ENCODE data around the gene TXN2. TPM values are rescaled to one million over a fixed set of nuclear protein-coding genes. Genes with fewer than 3 reads are reported as not detected.
"Not testable (repeated sequence)": the region's sequence is repeated elsewhere in the genome, so short reads cannot be mapped to it uniquely, and the experiment has no call there.

Gene TXN2
- total RNA-seq, 1 experiment from 2014 or later, result 16.7 TPM

DNA sequence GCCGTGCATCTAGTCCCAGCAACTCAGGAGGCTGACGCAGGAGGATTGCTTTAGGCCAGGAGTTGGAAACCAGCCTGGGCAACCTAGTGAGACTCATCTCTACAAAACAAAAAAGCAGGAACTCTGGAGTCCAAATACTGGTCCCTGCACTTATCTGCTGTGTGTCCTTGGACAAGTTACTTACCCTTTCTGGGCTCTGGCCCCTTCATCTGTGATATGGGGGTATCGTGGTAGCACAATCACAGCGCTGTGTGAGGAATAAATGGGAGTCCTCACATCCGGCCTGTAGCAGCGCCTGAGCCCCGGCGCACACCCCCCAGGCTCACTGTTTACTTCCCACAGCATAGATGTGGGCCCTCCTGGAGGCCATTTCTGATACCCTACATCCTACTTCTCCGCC is 49.5 kb downstream of the TXN2 start:
- DNase-seq (ENCODE audit: low read depth), result no peak

DNA sequence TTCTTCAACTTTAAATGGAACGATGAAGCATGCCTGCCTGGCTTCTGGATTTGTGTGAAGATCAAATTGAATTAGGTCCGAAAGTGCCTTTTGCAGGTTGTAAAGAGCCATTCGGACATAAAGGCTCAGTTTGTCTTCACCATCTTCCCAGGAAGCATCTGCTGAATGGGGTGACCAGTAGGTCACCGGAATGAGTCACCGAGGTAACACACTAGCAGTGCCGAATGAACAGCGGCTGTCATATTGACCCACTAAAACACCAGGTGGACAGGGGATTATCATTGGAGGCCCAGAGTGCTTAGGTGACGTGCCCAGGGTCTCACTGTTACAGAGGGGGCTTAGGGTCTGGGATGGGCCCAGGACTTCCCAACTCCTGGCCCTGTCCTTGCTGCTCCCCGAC is 50.6 kb downstream of the TXN2 start:
- DNase-seq (ENCODE audit: low read depth), result peak; percentile 65

DNA sequence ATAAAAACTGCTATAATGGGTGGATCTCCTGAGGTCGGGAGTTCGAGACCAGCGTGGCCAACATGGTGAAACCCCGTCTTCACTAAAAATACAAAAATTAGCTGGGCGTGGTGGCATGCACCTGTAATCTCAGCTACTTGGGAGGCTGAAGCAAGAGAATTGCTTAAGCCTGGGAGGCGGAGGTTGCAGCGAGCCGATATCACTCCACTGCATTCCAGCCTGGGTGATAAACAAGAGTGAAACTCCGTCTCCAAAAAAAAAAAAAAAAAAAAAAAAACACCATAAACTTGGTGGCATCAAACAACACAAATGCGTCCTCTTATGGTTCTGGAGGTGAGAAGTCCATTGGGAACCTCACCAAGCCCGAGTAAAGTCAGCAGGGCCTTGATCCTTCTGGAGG is 53.5 kb downstream of the TXN2 start:
- not testable (repeated sequence) for DNase-seq (ENCODE audit: low read depth)

DNA sequence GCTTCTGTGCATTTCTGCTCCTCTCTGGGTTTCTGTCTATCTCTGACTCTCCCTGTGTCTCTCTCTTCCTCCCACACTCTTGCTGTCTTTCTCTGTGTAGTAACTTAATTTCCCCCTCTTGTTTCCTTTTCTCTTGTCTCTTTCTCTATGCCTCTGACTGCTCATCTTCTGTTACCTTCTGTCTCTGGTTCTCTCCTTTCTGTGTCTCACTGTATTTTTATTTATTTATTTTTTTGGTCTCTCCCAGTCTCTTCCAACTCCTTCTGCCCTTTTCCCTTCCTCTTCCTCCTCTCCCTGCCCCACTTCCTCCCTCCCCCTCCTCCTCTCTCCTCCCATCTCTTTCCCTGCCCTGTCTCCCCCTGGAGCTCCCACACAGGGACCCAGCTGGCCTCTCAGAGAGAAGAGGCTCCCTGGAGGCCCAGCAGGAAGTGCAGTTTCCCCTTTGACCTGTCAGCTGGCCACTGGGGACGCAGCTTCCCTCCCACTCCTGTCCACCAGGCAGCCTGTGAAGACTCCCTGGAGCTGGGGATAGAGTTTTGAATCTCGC is 55.4 kb downstream of the TXN2 start:
- DNase-seq (ENCODE audit: low read depth), result peak; percentile 20

DNA sequence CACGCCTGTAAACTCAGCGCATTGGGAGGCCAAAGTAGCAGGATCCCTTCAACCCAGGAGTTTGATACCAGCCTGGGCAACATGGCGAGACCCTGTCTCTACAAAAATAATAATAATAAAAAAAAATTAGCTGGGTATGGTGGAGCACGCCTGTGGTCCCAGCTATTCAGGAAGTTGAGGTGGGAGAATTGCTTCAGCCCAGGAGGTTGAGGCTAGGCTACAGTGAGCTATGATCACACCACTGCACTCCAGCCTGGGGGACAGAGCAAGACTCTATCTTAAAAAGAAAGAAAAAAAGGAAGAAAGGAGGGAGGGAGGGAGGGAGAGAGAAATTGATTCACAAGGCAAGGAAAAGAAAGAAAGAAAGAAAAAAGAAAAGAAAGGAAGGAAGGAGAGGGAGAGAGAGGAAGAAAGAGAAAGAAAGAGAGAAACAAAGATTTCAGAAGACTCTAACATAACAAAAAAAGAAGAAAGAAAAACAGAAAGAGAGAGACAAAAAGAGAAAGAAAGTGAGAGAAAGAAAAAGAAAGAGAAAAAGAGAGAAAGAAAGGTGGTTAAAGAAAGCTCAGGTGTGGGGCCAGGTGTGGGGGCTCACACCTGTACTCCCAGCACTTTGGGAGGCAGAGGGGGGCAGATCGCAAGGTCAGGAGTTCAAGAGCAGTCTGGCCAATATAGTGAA is 56.4 kb downstream of the TXN2 start:
- no peak for DNase-seq (ENCODE audit: low read depth)

DNA sequence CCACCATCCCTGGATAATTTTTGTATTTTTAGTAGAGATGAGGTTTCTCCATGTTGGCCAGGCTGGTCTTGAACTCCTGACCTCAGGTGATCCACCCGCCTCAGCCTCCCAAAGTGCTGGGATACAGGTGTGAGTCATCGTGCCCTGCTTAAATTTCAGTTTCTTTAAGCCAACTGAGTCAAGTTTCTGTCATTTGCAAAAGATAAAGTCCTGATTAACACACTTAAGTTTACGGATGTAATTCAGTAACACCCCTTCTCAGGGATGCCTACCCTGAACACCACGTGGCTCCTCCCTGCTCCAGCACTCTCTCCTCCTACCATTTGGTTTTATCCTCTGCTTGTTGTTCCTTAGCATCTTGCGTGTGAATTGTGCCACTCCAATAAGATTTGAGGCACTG is 57.0 kb downstream of the TXN2 start:
- DNase-seq (ENCODE audit: low read depth), result peak; percentile 64

DNA sequence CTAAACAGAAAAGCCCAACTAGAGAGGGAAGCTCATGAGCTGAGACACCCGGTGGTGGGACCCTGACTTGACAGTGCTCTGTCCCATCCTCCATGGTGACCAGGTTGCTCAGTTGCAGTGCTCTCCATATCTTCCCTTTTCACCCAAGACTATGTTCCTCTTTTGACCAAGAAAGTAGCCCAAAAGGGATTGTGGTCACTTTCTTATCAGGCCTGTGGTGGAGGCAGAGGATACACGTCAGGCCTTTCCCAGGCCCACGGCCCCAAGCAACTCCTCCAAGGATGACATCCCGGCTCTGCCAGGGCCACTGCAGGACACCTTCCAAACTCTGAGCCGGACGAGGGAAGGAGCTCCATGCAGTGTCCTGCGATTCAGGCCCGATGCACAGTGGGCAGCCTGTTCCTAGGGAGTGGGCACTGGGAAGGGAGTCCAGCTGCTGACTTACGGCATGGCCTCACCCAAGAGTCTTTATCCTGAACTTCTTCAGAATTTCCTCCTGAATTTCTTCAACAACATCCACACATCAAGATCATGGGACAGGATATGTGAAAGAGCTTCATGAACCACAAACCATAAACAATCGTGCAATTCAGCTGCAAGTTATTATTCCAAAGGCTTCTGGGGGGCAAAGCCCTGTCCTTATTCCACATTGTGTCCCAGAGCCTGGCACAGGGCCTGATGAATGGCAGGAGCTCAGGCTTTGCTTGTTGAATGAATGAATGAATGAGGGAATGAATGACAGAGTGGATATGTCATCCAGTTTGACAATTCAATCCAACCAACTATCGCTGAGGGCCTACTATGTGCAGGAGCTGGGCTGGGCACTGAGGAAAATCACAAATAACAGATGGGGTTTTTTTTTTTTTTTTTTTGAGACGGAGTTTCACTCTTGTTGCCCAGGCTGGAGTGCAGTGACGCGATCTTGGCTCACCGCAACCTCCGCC is 57.7 kb downstream of the TXN2 start:
- peak; percentile 75 for DNase-seq (ENCODE audit: low read depth)

DNA sequence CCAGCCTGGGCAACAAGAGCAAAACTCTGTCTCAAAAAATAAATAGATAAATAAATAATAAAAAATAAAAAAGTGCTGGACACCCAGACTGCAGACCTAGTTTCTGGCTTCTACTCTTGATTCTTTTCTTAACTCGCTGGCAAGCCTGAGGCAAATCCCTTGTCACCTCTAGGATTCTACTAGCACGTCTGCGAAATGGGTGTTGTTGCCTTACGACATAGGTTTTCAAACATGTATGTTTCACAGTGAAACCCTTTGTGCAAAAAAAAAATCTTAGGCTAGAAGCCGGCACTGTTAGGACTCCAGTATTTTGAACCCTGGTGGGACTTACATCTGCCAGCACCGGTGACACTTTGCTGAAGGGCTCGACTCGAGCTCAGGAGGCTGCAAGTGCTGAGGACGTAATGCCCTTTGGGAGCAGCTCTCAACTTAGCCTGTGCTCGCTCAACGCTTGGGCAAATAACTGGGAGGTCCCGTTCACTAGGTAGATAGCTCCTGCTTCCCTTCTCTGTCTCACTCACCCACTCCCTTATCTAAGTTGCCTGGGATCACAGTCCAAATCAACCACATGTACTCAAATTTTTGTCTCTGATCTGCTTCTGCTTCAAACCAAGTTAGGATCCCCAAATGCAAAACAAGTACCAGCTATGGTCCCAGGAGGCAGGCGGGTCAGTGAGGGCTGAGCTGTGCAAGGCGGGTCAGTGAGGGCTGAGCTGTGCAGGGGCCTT is 59.0 kb downstream of the TXN2 start:
- no peak for DNase-seq (ENCODE audit: low read depth)

DNA sequence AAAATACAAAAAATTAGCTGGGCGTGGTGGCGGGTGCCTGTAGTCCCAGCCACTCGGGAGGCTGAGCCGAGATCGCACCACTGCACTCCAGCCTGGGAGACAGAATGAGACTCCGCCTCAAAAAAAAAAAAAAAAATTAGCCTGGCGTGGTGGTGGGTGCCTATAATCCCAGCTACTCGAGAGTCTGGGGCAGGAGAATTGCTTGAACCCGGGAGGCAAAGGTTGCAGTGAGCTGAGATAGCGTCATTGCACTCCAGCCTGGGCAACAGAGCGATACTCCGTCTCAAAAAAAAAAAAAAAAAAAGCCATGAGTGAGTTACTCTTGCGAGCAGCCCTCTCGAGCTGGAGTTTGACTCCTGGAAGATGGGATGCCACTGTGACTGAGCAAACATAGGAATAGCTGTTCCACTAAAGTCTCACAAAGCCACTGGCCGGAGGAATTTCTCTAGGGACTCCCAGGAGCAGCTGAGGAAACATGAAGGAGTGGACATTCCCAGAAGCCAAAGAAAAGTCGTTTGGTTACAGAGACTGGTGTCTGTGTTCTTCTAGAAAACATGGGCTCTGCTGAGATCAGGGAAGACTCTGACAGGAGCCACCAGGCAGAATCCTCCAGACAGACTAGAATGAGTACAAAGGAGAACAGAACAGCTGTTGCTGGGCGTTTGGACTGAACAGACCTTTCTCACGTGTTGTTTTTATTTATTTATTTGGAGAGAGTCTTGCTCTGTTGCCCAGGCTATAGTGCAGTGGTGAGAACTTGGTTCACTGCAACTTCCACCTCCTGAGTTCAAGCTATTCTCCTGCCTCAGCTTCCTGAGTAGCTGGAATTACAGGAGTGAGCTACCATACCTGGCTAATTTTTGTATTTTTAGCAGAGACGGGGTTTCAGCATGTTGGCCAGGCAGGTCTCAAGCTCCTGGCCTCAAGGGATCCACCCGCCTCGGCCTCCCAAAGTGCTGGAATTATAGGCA is 61.2 kb downstream of the TXN2 start:
- no peak for DNase-seq (ENCODE audit: low read depth)

DNA sequence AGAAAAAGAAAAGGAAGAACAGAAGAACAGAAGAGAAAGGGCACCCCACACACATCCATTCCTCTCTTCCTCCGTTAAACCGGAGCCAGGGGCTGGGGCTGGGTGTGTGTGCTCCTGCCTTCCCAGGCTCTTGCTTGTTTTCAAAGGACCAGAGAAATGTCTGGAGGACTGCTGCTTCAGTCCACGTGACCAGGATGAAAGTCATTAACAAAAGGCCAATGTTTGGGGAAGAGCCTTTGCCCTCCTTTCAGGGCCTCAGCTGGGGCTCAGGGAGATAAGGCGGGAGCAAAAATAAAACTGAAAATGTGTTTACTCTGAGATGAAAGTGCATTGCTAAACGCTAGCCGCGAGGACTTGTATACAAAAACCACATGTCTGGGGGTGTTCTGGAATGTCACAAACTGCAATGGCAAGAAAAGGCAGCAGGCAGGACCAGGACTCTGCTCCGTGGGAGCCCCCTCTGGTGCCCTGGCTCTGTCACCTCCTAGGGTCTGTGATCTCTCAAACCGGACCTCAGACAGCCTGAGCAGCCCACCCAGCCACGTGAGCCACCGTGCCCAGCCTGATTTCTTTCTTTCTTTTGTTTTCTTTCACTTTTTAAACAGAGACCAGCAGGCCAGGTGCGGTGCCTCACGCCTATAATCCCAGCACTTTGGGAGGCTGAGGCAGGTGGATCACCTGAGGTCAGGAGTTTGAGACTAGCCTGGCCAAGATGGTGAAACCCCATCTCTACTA is 62.1 kb downstream of the TXN2 start:
- DNase-seq (ENCODE audit: low read depth), result peak; percentile 67

DNA sequence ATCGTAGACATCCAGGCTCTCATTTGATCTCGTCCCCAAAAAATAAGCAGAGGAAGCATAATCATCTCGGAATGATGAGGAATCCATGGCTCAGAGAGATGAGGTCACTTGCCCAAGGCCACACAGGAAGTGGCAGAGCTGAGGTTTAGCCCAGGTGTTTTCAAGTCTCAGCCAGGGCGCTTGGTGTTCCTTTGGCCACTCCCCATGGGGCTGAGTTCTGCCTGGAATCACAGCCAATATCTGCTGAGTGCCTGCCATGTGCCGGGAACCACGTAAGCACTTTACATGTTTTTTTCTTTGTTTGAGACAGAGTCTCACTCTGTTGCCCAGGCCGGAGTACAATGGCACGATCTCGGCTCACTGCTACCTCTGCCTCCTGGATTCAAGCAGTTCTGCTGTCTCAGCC is 64.2 kb downstream of the TXN2 start:
- peak; percentile 95 for DNase-seq (ENCODE audit: low read depth)

Other genes with a start within 250 kb of the TXN2 start
- 45.6 and 64.3 TPM in 2 replicates for gene APOL2, start 242.1 kb downstream of the TXN2 start, total RNA-seq (2014; rRNA removed; shearing (Covaris generic))
- 24.0 and 31.5 TPM in 2 replicates for gene APOL1, start 228.5 kb downstream of the TXN2 start, total RNA-seq (2014; rRNA removed; shearing (Covaris generic))
- gene MYH9, start 93.7 kb downstream of the TXN2 start, total RNA-seq (2014; rRNA removed; shearing (Covaris generic)), result 151 and 320 TPM in 2 replicates
- 18.0 and 19.6 TPM in 2 replicates for gene FOXRED2, start 25.4 kb upstream of the TXN2 start, total RNA-seq (2014; rRNA removed; shearing (Covaris generic))
- gene EIF3D, start 47.5 kb upstream of the TXN2 start, total RNA-seq (2014; rRNA removed; shearing (Covaris generic)), result 283 and 399 TPM in 2 replicates
- not detected in 2 replicates for gene CACNG2, start 222.1 kb upstream of the TXN2 start, total RNA-seq (2014; rRNA removed; shearing (Covaris generic))

Data from M059J (cell line).